AG09309 (cell line): ENCODE data around the gene INKA2.
A peak's percentile ranks its signal among the peaks of the same experiment; 100 is the strongest.

Experiments used
- DNase-seq: peaks from one replicate; pipeline ENCODE4 v3.0.0-alpha.2; 2010; ENCODE audit warnings: low read depth
- H3K4me3 ChIP-seq: 2 replicates; pipeline ENCODE4 v1.5.1; 2011; ENCODE audit warnings: mild to moderate bottlenecking, low read depth, low read length, moderate library complexity; ENCODE audit not compliant: control insufficient read depth
- CTCF ChIP-seq: IDR thresholded peaks from 2 replicates; pipeline ENCODE4 v1.5.1; 2011; ENCODE audit warnings: mild to moderate bottlenecking, low read depth, low read length, inconsistent platforms; ENCODE audit not compliant: insufficient read depth, control insufficient read depth; ENCODE audit errors: missing control alignments

INKA2 gene

GRCh38 chr1:111738436-111739193 lies 580 bp downstream of the INKA2 start:
- H3K4me3 ChIP-seq: peak overlapping the region; percentile 50
- TF ChIP-seq CTCF: no peak
- DNase-seq: no peak

DNA sequence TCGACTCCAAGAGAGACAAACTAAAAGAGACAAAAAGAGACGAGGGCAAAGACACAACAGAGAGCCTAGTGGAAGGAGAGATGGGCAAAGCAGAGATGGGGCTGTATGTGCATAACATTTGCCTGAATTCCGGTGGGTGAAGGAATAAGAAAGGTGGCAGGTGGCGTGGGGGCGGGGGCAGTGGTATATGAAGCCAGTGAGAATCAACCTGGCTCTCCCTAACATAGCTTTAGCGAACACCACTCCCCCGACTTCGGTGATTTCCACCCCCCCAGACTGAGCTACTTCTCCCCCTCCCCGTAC lies 1.1 kb downstream of the INKA2 start:
- peak overlapping the region; percentile 50 for H3K4me3 ChIP-seq
- no peak for TF ChIP-seq CTCF
- no peak for DNase-seq

- no peak overlapping the region; the same call in 1 of the 2 replicates for H3K4me3 ChIP-seq
- DNase-seq: no peak
- TF ChIP-seq CTCF: no peak
These were observed 1.7 kb downstream of the INKA2 start for GRCh38 chr1:111737216-111738132.

- H3K4me3 ChIP-seq: no peak overlapping the region
- no peak for DNase-seq
- no peak for TF ChIP-seq CTCF
These were observed 2.5 kb downstream of the INKA2 start for GRCh38 chr1:111736548-111737215.

GRCh38 chr1:111735858-111736544 lies 3.2 kb downstream of the INKA2 start:
- no peak overlapping the region for H3K4me3 ChIP-seq
- no peak for TF ChIP-seq CTCF
- no peak for DNase-seq

GRCh38 chr1:111735321-111735720 lies 3.9 kb downstream of the INKA2 start:
- DNase-seq: no peak
- no peak for TF ChIP-seq CTCF
- no peak overlapping the region for H3K4me3 ChIP-seq
